Renal cortical epithelial cell (primary cell): ENCODE data around the gene FAM118B. TPM values are rescaled to one million over a fixed set of nuclear protein-coding genes. Genes with fewer than 3 reads are reported as not detected.
"Not testable (repeated sequence)": the region's sequence is repeated elsewhere in the genome, so short reads cannot be mapped to it uniquely, and the experiment has no call there.

Source experiments
- DNase-seq: peaks from one replicate; pipeline ENCODE4 v3.0.0-alpha.2; 2011; ENCODE audit warnings: low read depth
- total RNA-seq: library from RNA; depleted of rRNA; stranded (reverse); fragments of >200 nt; gene quantifications from 2 replicates; pipeline ENCODE4 v1.2.3, GENCODE V29; 2014

FAM118B gene
- total RNA-seq, 1 donor from 2014 or later: 45.2 TPM

DNA sequence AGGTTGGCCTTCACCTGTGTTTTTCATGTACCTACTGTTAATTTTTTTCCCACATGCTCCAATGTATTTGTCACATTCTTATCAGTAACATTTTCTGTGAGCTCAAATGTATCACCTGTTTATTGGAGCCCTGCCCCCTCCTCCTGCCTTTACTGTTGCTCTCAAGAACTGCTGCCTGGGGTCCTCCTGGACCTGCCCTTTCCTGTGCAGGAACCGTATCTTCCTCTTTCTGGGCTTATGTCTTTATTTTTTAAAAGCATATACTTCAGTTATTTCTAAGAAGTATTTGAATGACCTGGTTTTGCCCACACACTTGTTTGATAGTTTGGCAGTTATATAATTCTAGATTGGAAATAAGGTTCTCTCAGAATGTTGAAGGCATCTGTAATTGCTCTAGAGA, 5.9 kb downstream of the FAM118B start:
- no peak for DNase-seq

- DNase-seq: no peak
Measured at GRCh38 chr11:126219547-126219946, 8.0 kb downstream of the FAM118B start.

DNA sequence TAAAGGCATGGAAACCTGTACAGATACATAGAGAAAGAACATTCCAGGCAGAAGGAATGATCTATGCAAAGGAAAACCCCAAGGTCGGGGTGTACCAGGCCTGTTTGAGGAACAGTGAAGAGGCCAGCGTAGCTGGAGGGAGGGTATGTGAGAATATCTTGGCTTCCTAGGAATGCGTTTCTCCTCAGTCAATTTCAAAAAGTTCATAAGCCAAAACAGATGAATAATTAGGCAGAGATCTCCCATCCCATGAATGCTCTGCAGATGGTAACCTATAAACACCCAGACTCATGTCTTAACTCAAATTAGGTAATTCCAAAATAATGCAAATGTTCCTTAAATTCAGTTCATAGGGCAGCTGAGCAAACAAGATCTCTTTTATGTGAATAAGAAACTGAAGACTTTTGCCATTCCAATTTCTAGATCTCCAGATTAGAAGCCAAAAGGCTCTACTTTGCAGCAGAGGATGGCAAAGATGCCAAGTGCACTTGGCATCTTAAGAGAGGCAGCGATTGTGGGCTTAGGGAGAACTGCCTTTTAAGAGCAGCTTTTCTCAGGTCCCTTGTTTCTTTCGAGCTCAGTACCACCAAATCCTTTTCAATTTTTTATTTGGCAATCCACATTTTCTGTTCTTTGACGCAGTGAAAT, 13.2 kb downstream of the FAM118B start:
- DNase-seq: no peak

DNA sequence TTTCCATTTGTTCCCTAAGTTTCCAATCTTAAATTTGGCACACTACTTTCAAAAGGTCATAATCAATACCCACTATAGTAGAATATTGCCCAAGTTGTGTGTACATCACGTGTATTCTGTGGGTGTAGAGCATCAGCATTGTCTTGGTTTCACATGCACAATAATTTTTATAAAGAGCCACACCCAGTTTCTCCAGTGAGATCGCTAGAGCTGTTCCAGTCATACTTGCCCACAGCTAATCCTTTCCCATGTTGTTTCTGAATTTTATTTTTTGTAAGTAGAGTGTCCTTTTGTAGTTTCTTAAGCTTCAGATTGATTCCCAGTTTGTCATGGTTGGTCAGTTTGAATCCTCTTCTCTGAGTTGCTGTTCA, 13.7 kb downstream of the FAM118B start:
- DNase-seq: no peak

DNA sequence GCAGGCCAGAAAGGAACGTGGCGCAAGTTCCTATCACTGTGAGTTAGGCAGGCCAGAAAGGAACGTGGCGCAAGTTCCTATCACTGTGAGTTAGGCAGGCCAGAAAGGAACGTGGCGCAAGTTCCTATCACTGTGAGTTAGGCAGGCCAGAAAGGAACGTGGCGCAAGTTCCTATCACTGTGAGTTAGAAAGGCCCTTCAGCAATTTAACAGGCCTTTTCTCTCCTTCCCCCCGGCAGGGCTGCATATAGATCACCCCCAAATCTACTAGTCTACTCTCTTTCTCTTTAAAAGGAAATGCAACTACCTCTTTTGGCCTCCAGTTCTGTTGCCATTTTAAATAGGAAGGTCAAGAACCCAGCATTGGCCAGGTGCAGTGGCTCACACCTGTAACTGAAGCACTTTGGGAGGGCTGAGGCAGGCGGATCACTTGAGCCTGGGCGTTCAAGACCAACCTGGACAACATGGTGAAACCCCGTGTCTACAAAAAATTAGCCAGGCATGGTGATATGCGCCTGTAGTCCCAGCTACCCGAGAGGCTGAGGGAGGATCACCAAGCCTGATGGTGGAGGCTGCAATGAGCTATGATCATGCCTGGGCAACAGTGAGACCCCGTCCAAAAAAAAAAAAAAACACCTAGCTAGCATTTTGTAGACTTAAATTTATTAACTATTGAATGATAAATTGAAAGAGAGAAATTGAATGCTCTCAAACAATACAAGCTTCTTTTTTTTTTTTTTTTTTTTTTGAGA, 14.9 kb downstream of the FAM118B start:
- no peak for DNase-seq

DNA sequence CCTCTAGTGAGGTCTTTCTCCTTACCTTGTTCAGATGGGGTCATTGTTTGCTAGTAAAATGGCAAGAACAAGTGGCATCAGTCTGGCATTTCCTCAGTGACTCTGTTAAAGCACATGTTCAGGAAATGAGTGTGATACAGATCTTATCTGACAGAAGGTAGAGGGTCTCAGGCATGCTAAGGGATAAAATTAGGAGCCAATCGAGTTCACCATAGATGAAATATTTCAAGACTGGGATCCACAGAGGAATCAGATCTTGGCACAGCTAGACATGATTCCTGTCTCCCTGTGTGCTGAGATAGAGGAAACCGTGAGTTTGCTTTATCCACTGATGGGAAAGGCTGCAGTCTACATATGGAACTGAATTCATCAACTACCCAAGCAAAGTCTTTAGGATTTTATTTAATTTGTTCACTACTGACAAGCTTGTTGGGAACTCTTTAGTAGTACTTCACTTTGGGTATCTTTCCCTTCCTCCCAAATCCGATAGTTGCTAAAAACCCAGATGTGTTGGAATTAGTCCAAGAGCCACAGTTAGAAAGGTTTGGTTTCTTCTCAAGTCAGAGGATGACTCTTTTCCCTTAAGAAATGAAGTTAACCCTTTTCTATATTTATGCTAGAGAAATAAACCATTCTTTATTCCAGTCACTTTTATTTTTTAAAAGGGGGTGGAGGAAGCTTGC, 18.4 kb downstream of the FAM118B start:
- no peak for DNase-seq

DNA sequence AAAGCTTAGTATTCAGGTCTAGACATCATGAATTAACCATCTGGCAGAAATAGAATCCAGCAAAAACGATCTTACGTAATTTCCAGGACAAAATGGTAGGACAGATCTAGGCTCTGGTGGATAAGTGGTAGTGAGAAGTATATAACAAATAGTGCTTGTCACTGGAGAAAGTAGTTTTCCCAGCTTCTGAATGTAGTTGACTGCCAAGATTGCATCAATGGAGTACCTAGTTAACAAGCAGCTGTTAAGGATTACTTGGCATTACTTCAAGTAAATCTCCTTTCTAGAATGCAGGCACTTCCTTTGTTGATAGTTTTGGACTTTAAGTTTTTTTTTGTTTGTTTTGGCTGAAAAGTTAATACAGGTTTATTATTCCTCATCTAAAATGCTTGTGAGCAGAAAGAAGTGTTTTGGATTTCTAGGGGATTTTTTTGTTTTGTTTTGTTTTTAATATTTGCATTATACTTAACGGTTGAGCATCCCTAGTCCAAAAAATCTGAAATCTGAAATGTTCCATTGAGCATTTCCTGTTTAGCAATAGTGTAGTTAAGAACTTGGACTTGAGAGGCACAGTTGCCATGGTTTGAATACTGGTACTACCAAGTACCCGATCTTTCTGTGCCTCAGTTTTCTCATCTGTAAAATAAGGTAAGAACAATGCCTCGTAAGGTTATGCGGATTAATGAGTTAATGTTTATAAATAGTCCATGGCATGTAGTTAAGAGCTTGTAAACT, 20.3 kb downstream of the FAM118B start:
- DNase-seq: peak; percentile 81

GRCh38 chr11:126232683-126233082, 21.1 kb downstream of the FAM118B start:
- DNase-seq: no peak

GRCh38 chr11:126233391-126233790, 21.8 kb downstream of the FAM118B start:
- DNase-seq: no peak

DNA sequence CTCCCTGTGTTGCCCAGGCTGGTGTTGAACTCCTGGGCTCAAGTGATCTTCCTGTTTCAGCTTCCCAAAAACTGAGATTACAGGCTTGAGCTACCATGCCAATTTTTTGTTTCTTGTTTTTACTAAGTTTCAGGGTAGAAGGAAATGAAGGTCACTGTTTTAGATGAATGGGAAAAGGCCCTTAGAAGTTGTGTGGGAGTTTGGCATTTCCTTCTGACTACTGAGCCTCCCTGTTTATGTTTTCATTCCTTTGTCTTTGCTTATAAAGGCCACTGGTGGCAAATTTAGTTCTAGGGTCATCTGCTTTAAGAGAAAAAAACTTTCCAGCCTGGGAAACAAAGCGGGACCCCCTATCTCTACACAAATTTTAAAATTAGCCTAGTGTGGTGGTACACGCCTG, 35.1 kb downstream of the FAM118B start:
- no peak for DNase-seq

DNA sequence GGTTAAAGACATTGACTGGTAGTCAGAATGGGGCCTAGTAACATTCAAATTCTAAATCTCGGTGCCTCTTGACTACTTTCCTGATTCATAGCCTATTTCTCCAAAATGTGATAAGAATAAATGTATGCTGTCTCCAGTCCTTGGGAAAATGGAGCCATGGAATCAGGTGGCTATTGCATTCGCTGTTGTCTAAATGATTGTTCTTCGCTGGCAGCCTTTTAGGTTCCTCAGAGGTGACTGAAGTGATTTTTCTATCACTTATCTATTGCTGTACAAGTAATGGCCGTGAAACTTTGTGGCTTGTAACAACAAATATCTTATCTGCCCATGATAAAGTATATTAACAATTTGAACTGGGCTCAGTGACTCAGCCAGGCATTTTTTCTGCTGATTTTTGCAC, 41.7 kb downstream of the FAM118B start:
- DNase-seq: no peak

- DNase-seq: no peak
Measured at GRCh38 chr11:126254819-126255218, 43.2 kb downstream of the FAM118B start.

- not testable (repeated sequence) for DNase-seq
Measured at GRCh38 chr11:126255507-126255906, 43.9 kb downstream of the FAM118B start.

DNA sequence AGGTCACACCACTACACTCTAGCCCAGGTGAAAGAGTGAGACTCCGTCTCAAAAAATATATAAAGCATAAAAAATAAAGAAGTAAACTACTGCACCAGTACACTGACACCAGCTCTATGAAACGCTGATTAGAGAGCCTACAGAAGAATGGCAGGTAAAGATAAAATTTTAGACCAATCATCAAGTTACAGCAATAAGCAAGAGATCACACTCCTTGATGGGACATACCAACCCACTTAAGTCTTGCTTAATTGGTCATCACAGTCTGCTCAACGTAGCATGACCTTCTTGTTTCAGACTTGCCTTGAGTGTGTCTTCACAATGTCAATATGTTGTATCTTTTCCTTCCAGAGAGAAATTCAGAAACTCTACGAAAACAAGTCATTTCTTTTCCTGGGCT, 44.6 kb downstream of the FAM118B start:
- no peak for DNase-seq

DNA sequence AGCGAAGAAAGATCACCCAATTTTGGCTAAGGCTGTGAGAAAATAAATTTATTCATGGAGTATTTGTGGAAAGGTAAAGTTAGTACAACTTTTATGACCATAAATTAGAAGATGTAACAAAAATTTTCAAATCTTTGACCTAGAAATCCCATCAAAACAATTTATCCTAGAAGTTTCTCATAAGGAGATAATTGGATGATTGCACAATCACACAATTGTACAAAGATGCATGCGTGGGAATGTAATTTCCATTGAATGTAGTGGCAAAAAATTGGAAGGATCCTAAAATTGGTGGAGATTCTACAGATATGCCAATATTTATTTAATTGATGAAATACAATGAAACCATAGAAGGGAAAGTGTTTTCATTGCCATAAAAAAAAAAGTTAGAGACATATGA, 45.6 kb downstream of the FAM118B start:
- DNase-seq: no peak

GRCh38 chr11:126257764-126258163, 46.2 kb downstream of the FAM118B start:
- no peak for DNase-seq

DNA sequence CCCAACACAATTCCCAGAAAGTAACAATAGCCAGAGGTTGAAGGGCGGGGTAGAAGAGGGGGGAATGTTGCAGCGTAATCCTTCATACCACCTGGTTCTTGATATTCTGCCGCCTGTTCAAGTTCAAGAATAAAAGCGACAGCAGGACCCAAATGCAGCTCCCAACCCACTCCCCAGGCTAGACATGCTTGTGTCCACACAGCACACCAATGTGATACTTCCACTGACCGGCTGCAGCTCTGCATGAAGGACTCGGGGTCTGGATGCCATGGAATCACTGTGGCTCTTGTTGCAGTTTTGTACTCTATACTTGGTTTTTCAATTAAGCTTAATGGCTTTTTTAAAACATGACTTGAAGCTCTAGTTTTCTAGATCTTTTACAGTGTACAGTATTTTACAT, 50.6 kb downstream of the FAM118B start:
- DNase-seq: no peak

DNA sequence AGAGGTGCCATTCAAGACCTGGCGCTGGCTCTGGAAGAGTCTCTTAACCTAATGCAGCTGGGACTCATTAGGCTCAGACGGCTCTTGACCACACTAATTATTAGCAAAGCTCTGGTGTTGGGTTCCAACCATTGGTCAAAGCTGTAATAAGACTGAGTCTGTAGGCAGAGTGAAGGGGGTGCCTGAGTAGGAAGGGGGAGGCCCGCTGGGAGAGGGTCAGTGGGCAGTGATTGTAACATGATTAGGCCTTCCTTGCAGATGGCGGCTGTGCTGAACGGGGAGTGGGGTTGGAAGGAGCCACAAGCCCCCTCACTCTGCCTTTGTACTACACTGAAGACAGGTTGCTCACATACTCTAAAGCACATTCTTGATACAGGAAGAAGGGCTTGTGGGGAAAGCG, 51.9 kb downstream of the FAM118B start:
- DNase-seq: no peak

DNA sequence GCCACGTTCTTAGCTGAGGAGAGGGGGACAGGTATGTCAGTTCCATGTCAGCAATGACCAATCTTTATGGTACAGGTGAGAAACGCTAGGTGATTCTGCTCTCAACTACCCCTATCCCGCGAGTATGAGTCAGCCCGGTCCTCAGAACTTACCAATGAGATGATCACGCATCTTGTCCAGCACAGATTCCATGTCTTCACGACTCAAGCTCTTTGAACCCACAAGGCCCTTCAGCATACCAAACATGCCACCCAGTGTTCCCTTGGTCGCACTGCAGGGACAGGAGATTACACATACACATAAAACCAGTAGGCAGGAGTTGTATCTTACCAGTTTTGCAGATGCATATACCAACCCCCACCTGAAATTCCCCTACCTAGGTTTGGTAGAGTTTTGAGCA, 54.2 kb downstream of the FAM118B start:
- DNase-seq: no peak

DNA sequence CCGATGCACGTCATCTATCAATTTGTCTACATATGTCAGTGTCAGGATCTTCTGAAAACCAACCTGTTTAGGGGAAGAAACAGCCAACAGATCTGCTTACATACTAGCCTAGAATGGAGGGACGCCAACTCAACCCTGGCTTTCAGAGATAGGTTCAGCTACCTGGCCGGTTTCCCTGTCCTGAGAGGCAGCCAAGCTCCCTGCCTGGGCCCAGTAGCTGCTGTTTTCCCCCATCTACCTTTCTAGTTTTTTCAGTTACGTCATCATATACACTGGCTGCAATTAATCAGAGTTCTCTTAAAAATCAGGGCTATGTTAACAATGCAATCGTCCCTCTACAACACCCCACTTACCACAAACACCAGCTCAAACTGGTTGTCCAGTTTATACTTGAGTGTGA, 56.1 kb downstream of the FAM118B start:
- no peak for DNase-seq

GRCh38 chr11:126268361-126268707, 56.8 kb downstream of the FAM118B start:
- DNase-seq: no peak
